HG02623 (cell line): Measurements from ENCODE around the gene SYTL3.
"Not testable (repeated sequence)": the region's sequence is repeated elsewhere in the genome, so short reads cannot be mapped to it uniquely, and the experiment has no call there.

Experiments used
- ATAC-seq: cut with Tn5 transposase; IDR thresholded peaks from one replicate; pipeline ENCODE4 v1.9.1; 2021; ENCODE audit warnings: moderate library complexity; ENCODE audit not compliant: unreplicated experiment

SYTL3 gene, protein sequence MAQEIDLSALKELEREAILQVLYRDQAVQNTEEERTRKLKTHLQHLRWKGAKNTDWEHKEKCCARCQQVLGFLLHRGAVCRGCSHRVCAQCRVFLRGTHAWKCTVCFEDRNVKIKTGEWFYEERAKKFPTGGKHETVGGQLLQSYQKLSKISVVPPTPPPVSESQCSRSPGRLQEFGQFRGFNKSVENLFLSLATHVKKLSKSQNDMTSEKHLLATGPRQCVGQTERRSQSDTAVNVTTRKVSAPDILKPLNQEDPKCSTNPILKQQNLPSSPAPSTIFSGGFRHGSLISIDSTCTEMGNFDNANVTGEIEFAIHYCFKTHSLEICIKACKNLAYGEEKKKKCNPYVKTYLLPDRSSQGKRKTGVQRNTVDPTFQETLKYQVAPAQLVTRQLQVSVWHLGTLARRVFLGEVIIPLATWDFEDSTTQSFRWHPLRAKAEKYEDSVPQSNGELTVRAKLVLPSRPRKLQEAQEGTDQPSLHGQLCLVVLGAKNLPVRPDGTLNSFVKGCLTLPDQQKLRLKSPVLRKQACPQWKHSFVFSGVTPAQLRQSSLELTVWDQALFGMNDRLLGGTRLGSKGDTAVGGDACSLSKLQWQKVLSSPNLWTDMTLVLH

DNA sequence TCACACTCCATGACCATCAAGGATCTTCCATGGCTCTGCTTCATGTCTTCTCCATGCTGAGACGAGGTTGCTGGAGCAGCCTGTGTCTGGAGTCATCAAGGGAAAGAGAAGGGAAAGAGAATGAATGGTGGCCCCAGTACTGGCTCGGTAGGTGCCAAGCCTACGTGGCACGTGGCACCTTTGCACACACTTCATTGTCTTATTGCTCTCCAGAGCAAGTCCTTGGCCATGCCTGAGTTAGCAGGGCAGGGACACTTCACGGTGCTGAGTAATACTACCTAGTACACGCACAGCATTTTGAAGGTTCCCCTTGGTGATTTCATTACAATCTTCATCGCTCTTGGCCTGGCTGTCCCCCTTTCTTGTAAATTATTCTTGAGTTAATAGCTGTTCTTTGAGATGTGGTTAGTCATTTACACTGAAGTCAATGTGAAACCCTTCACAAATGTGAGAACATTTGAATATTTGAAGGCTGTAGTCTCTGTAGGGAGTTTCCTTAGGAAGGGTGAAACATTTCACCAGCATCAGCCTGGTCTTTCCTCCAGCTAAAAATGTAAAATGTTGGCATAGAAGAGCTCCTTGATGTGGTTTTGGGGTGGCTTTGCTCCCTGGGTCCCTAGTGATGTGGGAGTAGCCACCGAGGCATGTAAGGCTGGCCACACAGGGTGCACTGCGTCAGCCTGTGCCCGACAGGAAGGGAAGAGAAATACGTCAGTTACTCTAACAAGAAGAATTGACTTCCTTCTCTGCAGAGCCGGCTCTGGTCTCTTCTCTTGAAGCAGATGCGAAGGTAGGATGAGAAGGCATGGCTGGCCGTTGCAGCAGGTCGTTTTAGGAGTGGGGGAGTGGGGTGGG lies at the start of gene SYTL3:
TSS of gene SYTL3 (plus strand) at position 766 of the 855 bp plus-strand sequence. CDS start 13,215 bp downstream, outside the sequence.
- ATAC-seq, result peak; percentile 40

DNA sequence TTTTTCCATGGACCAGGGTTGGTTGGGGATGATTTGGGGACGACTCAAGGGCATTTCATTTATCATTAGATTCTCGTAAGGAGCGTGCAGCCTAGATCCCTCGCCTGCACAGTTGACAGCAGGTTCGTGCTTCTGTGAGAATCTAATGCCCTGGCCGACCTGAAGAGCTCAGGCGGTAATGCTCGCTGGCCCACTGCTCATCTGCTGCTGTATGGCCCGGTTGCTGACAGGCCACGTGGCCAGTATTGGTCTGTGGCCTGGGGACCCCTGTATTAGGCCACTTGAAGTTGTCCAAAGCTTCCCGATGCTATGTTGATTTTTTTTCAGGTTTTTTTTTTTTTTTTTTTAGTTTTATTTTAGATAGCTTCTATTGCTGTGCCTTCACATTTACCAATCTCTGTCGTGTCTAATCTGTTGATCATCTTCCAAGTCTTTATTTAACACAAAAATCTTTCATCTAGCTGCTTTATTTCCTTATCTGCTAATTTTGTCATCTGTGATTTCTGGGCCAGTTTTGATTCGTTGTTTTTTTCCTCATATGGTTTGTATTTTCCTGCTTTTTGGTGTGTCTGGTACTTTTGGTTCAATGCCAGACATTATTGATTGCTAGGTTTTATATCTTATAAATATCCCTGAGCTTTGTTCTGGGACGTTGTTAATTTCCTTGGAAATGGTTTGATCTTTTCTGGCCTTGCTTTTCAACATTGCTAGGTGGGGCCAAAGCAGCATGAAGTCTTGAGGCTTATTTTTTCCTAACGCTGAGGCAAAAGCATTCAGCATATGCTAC lies 46.4 kb upstream of the SYTL3 start:
- ATAC-seq, result no peak

DNA sequence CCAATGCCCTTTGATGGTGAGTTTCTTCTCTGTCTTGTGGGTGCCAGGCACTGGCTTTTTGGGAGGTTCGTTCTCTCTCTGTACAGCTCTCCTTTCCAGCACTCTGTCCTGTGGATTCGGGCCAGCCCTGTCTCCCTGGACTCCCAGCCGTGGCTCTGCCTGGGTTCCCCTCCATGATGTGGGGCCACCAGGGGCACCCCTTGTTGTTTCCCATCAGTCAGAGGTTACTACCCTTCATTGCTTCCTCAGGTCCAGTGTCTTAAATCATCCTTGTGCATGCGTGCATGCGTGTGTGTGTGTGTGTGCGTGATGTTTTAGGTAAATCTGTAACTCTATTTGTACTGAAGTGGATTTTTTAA lies 45.8 kb upstream of the SYTL3 start:
- no peak for ATAC-seq

DNA sequence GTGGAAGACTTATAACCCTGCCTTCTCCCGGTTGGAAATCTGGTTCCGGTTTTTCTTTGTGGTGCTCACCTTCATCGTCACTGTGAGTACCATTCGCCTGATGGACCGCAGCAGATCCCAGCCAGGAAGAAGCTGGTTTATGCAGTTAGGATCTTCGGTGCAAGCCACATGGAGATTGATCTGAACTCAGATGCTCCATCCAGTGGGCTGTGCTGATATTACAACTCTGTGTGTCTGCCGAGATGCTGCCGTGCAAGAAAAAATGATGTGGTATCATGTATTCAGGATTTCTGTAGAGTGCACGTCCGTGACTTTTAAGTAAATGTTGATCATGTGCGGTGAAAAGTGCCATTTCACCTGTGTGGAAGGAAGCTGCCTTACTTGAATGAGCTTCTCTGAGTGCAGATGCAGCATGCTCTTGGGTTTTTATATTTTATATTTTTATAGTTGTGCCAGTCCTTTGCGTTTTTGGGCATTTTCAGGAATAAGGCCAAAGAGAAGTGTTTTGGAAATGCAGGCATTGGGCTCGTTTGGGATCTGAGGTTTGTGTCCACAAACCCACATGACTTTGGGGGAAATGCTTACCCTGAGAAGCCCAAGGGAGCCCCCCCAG lies 44.5 kb upstream of the SYTL3 start:
- ATAC-seq, result no peak

DNA sequence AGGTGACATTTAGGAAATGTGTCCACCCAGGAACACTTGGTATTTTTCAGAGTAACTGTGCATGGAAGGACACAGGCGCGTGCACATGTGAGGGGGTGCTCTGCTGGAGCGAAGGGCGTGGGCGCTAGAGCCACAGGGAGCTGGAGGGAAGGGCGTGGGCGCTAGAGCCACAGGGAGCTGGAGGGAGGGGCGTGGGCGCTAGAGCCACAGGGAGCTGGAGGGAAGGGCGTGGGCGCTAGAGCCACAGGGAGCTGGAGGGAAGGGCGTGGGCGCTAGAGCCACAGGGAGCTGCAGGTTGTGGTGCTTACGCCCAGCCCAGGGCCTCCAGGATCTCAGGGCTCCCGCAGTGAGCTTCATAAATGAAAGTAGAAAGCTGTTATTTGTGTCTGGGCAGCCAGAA lies 43.8 kb upstream of the SYTL3 start:
- ATAC-seq, result not testable (repeated sequence)

DNA sequence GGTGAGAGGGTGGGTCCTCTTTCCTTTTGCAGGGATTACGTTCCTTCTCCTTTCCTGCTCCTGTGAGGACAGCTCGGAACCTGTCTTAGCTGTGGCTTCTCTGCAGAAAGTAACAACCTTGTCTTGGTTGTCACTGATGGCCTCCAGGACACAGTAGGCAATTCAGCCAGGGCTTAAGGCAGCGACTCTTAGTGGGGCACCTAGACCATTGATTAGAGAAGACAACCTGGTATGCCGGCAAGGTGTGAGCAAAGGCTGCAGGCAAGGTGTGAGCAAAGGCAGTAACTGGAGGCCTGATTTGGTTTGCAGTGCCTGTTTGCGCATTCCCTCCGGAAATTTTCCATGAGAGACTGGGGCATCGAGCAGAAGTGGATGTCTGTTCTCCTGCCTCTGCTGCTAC lies 42.9 kb upstream of the SYTL3 start:
- no peak for ATAC-seq

DNA sequence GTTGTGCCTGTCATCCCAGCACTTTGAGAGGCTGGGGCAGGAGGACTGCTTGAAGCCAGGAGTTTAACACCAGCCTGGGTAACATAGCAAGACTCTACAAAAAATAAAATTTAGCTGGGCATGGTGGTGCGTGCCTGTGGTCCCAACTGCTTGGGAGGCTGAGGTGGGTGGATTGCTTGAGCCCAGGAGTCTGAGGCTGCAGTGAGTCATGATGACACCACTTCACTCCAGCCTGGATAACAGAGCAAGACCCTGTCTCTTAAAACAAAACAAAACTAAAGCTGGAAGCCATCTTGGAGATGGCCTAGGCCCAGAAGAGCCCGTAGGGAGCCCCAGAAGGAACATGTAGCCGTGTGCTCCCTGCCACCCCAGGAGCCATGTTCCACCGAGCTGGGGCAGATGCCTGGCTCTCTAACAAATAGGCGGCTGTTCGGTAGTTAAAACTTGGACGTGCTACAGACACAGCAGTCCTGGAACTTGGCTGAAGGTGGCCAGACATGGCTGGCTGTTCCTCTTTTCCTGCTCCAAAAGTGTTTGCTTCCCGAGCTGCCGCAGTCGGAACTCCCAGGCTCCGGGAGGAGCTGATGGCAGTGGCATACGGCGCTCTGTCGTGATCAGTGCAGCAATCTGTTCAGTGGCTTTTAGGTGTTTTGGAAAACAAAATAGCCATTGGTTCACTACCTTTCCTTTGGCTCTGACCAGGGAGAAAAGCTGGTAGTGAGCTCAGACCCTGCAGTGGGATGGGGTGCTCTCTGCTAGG lies 42.3 kb upstream of the SYTL3 start:
- ATAC-seq, result no peak

DNA sequence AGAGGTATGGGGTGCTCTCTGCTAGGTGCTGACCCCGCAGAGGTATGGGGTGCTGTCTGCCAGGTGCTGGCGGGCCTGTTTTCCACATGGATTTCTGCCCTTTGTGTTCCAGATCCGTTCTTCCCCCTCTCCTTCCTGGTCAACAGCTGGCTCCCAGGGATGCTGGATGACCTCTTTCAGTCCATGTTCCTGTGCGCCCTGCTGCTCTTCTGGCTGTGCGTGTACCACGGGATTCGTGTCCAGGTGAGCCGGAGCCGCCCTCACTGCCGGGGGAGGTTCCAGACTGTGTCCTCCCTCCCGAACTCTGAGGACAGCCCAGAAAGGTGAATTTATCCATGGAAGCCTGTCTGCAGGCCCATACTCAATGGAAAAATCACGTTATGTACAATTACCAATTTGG lies 41.6 kb upstream of the SYTL3 start:
- no peak for ATAC-seq

DNA sequence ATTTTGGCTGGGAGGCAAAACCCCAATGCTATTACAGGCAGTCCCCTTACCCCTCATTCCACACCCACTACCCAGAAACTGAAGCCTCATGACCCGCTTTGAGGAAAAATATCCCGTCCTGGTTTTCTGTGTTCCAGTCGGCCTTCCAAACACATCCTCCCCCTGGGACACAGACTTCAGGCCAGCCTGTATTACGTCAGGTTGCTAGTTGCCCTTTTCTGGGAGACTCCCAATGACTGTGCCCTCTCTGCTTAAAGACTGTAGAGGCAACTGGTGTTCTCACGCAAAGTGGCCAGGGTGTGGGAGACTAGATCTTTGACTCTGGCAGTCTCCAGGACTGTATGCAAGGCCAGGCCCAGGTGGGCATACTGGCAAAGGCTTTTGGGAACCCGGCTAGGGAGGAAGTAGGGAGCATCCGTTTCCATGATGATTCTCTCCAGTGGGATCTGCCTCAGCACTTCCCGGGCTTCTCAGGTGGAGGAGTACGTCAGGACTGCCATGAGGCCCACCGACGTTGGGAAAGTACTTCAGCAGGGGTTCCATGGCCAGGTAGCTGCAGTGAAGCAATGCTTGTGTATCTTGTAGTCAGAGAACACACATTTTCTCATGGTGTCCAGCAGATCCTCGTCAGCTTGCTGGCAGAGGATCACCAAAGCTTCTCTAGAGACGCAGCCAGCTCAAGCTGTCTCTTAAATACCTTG lies 40.2 kb upstream of the SYTL3 start:
- no peak for ATAC-seq

DNA sequence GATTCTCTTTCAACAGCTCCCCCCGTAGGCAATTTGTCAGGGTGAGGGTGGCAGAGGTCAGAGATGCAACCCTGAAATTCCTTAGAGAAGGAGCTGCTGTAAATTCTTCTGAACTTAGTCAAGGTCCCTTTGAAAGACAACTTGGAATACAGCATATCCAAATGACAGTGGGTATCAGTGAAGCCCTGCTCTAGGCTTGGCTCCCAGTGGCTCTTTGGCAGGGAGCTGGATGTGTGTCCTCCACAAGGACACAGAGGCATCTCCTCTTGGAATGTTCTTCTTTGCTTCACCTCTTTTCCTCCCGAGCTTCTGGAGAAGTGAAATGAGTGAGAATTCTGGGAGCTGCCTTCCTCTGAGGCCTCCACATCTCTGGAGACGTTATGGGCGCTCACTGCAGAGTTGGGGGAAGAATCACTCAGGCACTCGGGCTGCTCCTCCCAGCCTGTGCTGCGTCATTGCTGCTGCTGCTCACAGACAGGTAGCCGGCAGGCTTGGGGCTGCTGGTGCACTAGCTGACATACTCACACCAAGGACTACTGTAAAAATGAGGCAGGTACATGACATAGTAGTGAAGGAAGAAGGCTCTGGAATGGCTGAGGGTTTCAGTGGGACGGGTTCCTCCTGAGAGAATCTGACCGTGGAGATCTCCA lies 39.4 kb upstream of the SYTL3 start:
- no peak for ATAC-seq

DNA sequence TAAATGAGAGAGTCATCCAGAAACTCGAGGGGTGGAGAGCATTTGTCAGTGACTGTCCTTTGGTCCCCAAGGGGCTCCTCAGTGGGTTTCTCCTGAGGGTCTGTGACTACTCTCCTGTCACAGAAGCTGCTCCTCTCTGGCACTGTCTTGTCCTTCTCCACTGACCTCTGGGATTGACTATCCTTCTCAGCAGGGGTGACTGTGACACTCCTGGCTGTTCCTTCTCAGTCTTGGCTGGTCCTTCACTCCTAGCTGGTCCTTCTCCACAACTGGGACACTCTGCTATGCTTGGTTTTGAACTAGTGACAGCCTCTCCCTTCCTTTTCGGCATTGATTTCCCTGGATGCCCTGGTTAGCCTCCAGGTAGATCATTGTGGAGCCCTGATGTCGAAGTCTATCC lies 38.8 kb upstream of the SYTL3 start:
- no peak for ATAC-seq

DNA sequence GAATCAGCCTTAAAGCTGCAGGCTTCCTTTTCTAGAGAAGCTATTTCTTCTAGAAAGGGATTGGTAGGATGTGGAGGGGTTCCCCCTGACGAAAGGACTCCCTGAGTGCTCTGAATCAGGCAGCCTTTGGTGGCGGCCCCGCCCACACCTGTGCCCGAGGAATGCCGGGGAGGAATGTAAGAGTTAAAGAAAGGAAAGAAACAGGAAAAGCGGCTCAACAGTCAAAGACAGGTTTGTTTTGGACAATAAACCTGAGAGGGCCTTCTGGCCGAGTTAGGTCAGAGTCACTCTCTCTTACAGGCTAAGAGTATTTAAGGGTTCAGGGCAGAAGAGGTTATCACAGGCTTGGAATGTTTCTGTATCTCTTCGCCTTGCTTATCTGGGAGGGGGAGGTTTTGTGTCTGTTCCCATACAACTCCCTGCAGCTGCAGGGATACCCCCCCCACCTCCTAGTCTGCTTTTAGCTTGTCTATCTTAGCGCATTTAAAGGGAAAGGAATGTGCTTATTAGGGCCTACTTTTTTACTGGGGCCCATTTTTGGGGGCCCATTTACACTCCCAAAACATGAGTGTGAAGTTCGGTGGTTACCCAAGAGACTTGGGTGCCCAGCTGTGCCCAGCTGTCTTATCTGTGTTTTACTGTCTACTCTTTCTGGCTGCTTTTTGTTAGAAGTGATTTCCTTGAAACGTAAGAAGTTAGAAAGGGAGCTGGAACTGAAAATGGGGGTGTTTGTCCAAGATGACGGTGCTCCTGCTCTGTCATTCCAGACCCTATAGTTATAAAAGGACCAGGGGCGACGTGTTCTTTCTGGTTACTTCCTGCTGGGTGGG lies 38.1 kb upstream of the SYTL3 start:
- no peak for ATAC-seq

DNA sequence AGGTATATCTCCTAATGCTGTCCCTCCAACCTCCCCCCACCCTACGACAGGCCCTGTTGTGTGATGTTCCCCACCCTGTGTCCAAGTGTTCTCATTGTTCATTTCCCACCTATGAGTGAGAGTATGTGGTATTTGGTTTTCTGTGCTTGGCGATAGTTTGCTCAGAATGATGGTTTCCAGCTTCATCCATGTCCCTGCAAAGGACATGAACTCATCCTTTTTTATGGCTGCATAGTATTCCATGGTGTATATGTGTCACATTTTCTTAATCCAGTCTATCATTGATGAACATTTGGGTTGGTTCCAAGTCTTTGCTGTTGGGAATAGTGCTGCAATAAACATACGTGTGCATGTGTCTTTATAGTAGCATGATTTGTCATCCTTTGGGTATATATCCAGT lies 35.2 kb upstream of the SYTL3 start:
- not testable (repeated sequence) for ATAC-seq

DNA sequence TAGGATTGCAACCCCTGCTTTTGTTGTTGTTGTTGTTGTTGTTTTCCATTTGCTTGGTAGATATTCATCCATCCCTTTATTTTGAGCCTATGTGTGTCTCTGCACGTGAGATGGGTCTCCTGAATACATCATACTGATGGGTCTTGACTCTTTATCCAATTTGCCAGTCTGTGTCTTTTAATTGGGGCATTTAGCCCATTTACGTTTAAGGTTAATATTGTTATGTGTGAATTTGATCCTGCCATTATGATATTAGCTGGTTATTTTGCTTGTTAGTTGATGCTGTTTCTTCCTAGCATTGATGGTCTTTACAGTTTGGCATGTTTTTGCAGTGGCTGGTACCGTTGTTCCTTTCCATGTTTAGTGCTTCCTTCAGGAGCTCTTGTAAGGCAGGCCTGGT lies 31.6 kb upstream of the SYTL3 start:
- not testable (repeated sequence) for ATAC-seq

DNA sequence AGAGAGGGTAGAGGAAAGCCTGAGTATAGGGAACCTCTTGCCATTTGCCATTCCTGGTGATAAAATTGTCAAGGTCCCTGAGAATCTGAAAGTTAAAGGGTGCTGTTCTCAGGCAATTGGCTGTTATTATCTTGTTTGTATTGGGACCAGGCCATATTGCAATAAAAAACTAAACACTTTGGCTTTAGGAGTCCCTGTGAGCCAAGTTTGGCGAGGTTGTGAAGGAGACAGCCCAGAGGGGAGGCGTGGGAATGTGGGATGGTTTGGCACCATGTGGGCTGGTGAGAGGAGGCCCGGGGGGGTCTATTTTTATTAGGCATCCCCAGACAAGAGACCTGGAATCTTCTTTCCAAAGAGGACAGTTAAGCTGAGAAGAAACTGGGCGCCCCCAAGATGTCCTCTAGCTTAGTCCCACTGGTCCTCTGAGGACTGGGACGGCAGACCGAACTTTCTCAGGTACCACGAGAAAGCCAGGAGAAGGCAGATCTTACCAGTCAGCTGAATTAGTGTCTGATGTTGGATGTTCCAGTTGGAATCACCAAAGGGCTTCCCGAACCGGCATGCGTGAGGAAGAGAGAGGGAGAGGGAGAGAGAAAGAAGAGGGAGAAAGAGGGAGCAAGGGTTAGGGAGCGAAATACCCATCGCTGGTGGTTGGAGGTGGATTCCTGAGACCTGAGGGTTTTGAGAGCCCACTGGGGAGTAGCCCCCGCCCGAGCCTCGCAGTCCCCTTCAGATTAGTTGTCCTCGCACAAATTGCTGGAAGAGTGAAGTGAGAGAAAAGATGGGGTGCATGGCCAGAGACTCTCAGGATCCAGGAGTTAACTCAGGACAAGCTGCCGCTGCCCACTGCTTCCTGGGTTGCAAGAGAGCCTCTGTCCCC lies 29.7 kb upstream of the SYTL3 start:
- ATAC-seq, result no peak

DNA sequence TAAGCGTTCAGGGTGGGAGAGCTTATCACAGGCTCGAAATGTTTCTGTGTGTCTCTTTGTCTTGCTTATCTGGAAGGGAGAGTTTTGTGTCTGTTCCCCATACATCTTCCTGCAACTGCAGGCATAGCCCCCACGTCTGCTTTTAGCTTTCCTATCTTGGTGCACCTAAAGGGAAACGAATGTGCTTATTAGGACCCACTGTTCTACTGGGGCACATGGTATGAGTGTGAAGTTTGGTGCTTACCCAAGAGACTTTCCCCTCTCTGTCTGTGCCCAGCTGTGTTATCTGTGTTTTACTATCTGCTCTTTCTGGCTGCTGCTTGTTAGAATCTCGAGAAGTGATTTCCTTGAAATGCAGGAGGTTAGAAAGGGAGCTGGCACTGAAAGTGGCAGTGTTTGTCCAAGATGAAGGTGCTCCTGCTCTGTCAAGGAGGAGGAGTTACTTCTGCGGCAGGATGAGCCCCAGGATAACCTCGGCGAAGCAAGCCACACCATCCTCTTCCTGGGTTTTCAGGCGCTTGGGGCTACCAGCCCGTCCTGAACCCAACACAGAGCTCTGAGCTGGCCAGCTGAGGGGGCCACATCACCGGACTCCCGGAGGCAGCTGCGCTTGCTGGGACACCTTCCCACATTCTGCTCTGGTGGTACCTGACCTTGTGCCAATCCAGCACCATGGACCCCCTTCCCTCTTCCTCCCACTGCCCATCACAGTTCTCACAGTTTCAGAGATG lies 28.7 kb upstream of the SYTL3 start:
- ATAC-seq, result no peak
